Thyroid gland (tissue), 4 donors: Measurements from ENCODE around the gene CROCC2. TPM values are rescaled to one million over a fixed set of nuclear protein-coding genes. Genes with fewer than 3 reads are reported as not detected.

Experiments
- DNase-seq, 2 donors: peaks; one replicate each; pipeline ENCODE4 v3.0.0-alpha.2; 2019
- H3K27ac ChIP-seq, 3 donors: fragments of 200-600 bp; sonication (generic); 1 replicate in 2 of 3; 2 replicates in 1 of 3; pipeline ENCODE4 v1.5.1; 2016 to 2019; ENCODE audit warnings: mild to moderate bottlenecking in 1 of 3, moderate library complexity in 1 of 3
- H3K27me3 ChIP-seq: fragments of 200-600 bp; sonication (generic); one replicate; pipeline ENCODE4 v1.5.1; 2019
- H3K36me3 ChIP-seq, 2 donors: fragments of 200-600 bp; sonication (generic); one replicate each; pipeline ENCODE4 v1.5.1; 2016 to 2019
- H3K4me1 ChIP-seq, 2 donors: fragments of 200-600 bp; sonication (generic); one replicate each; pipeline ENCODE4 v1.5.1; 2017 to 2019
- H3K4me3 ChIP-seq, 3 donors: fragments of 200-600 bp; sonication (generic); replicated peaks in 1 of 3; 1 replicate in 2 of 3; 2 replicates in 1 of 3; pipeline ENCODE4 v1.5.1; 2016; ENCODE audit warnings: mild to moderate bottlenecking in 1 of 3
- H3K9me3 ChIP-seq: fragments of 200-600 bp; sonication (generic); one replicate; pipeline ENCODE4 v1.5.1; 2017
- POLR2A ChIP-seq, 2 donors: fragments of 450-650 bp; IDR thresholded peaks; one replicate each; pipeline ENCODE4 v1.6.1; 2017; ENCODE audit warnings: antibody characterized with exemption in 2 of 2, mild to moderate bottlenecking in 2 of 2, moderate library complexity in 1 of 2
- WGBS, 2 donors: methylation state at CpG; one replicate each; pipeline ENCODE4 v1.1.5; 2017; 5-methylcytosine and 5-hydroxymethylcytosine counted together
- intact Hi-C: fragments of 100-400 bp; cut with DNase I; formaldehyde crosslinking; loops from one replicate; pipeline ENCODE4 v1.15.1; 2023
- total RNA-seq, 4 donors: library from RNA; depleted of rRNA; stranded (reverse); fragments of >200 nt; gene quantifications; one replicate each; pipeline ENCODE4 v1.2.3, GENCODE V29; 2016
- TF ChIP-seq, protein P1 (sequence below), 6 experiments: fragments of 200-600 bp in 3 of 6; fragments of 450-650 bp in 3 of 6; sonication (generic) in 3 of 6; IDR thresholded peaks; one replicate each; pipeline ENCODE4 v1.5.1; 2016 to 2019; ENCODE audit warnings: antibody characterized with exemption in 6 of 6, mild to moderate bottlenecking in 2 of 6, inconsistent platforms in 1 of 6, moderate library complexity in 1 of 6

CROCC2 gene
- total RNA-seq, 4 donors from 2014 or later: not detected

DNA sequence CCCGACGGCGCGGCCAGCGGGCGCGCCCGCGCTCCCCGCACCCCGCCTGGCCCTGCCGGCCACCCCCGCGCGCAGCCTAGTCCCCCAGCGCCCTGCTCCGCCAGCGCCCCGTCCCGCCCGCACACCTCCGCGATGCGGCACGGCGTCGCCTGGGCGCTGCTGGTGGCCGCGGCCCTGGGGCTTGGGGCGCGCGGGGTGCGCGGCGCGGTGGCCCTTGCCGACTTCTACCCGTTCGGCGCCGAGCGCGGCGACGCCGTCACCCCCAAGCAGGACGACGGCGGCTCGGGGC is 92.5 kb downstream of the CROCC2 start:
- Histone ChIP-seq H3K4me1 (peaks cover 77 to 87% of the 10 kb centered on the region in 2 donors), H3K27ac (peak overlapping the region; percentile 91 to 94 (median 94)), H3K9me3 (no peaks in the 10 kb centered on the region), H3K27me3 (no peaks in the 10 kb centered on the region), H3K4me3 (peak overlapping the region in 2 of 3 donors; percentile 75 to 83), H3K36me3 (peaks cover 3 to 27% of the 10 kb centered on the region in 2 donors)
- intact Hi-C loops: loop anchor here (10.0 kb wide), 2 partner anchors 84 to 156 kb away; partner anchors contain the start of gene PPP1R7
- WGBS, 2 donors: 0% methylated on average over 12 of the region's 51 CpGs; no CpG with 5 or more reads in 1 of the 2 donors
- DNase-seq: no peak
- no peak for TF ChIP-seq POLR2A (IDR thresholded peaks at IDR 0.05)
- TF ChIP-seq, protein P1, sequence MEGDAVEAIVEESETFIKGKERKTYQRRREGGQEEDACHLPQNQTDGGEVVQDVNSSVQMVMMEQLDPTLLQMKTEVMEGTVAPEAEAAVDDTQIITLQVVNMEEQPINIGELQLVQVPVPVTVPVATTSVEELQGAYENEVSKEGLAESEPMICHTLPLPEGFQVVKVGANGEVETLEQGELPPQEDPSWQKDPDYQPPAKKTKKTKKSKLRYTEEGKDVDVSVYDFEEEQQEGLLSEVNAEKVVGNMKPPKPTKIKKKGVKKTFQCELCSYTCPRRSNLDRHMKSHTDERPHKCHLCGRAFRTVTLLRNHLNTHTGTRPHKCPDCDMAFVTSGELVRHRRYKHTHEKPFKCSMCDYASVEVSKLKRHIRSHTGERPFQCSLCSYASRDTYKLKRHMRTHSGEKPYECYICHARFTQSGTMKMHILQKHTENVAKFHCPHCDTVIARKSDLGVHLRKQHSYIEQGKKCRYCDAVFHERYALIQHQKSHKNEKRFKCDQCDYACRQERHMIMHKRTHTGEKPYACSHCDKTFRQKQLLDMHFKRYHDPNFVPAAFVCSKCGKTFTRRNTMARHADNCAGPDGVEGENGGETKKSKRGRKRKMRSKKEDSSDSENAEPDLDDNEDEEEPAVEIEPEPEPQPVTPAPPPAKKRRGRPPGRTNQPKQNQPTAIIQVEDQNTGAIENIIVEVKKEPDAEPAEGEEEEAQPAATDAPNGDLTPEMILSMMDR (IDR thresholded peaks at IDR 0.05): peak in 1 of 6 experiments; percentile 1

DNA sequence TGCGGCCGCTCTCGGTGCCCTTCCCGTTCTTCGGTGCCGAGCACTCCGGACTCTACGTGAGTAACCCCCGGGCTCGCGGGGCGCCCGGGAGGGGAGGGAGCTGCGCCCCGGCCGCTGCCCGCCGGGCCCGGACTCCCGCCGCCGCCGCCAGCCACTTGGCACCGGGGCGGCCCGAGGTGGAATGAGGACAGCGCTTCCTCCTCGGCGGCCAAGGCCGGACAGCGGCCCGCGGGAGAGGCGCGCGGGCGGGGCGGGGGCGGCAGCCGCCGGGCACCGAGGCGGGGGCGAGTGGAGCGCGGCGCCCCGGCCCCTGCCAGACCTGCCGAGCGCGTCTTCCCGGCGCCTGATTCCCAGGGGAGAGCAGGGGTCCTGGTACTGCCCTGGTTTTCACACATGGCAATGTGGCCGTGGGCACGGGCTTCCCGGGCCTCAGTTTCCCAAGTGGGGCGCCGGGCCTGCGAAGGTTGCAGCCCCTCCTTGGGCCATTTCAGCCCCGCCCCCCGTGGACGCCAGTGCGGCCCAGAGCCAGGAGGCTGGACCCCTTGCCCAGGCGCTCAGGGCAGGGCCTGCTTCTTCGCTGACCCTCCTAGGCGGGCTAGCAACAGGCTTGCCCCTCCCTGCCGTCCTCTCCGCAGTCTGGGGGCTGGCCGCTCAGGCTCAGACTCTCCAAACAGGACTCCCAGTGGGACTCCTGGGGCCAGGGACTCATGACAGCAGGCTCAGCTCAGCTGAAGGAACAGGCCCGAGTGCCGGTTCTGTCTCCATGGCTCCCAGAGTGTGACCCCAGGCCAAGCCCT is 93.1 kb downstream of the CROCC2 start:
- intact Hi-C loops: loop anchor here (10.0 kb wide), 2 partner anchors 84 to 156 kb away; partner anchors contain the start of gene PPP1R7
- DNase-seq: peak; percentile 56 to 62
- H3K4me1 ChIP-seq: peaks cover 73 to 82% of the 10 kb centered on the region in 2 donors
- TF ChIP-seq, protein P1 (IDR thresholded peaks at IDR 0.05): no peak
- TF ChIP-seq POLR2A (IDR thresholded peaks at IDR 0.05): no peak
- no peaks in the 10 kb centered on the region for H3K9me3 ChIP-seq
- 2 to 8% methylated on average over 2 to 10 of the region's 71 CpGs for WGBS, 2 donors
- peaks cover 3 to 27% of the 10 kb centered on the region in 2 donors for H3K36me3 ChIP-seq
- H3K27me3 ChIP-seq: no peaks in the 10 kb centered on the region
- H3K4me3 ChIP-seq: peak overlapping the region; percentile 34 to 83 (median 75)
- H3K27ac ChIP-seq: peak overlapping the region; percentile 91 to 94 (median 94)

DNA sequence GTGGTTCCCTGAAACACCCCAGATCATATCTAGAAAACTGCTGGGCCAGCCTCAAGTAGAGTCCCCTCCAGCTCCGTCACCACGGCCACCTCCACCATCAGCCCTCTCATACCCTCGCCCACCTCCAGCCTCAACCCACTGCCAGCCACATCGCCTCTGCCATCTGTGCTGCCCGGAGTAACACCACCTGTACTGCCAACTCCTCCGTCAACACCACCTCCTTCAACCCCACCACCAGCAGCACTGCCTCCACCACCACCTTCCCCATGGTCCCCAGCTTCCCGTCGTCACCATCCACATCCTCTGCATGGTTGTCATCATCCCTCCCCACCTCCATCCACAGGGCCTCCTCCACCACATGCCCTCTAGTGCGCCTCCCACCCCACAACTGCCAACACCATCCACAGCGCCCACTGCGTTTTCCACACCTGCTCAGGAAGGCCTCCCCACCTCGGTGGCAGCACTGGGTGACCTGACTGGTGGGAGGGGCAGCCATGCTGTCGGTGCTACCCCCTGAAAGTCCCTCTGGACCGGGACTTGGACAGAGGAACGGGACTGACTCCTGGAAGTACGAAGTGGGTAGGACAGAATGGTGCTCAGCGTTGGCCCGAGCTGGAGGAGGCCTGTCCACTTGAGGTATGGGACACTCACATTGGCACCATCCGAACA is 93.9 kb downstream of the CROCC2 start:
- Histone ChIP-seq H3K36me3 (peaks cover 3 to 27% of the 10 kb centered on the region in 2 donors), H3K27ac (peak overlapping the region; percentile 91 to 94 (median 94)), H3K4me1 (peaks cover 64 to 74% of the 10 kb centered on the region in 2 donors), H3K9me3 (no peaks in the 10 kb centered on the region), H3K4me3 (peak overlapping the region in 1 of 3 donors; percentile 75), H3K27me3 (no peaks in the 10 kb centered on the region)
- intact Hi-C loops: loop anchor here (10.0 kb wide), 2 partner anchors 85 to 155 kb away; partner anchors contain the start of gene PPP1R7
- TF ChIP-seq, protein P1 (IDR thresholded peaks at IDR 0.05): no peak
- TF ChIP-seq POLR2A (IDR thresholded peaks at IDR 0.05): peak in 1 of 2 donors; percentile 38
- WGBS, 2 donors: 64 to 67% methylated on average over 17 to 18 of the region's 19 CpGs
- peak; percentile 61 to 72 for DNase-seq

DNA sequence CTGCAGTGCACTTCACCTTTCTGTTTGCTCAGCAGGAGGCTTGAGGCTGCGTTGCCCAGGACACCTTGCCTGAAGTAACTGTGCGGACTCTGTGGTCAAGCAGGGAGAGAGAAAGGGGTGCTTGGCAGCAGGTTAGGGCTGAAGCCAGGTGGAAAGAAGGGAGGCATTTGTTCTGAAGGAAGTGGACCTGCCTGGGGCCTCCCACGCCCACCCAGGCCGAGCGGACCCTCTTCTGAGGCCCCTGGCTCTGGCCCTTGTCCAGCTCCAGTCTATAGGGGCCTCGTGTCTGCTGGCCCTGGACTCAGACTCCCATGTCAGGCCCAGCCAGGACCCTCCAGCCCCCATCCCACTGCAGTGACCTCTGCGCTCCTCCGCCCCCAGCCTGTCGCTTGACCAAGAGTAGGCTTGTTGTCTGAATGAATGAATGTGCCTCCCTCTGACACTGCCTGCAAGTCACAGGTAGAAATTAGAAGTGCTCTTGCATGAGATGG is 94.7 kb downstream of the CROCC2 start:
- WGBS, 2 donors: 54 to 57% methylated on average over 9 of the region's 9 CpGs
- peaks cover 57 to 65% of the 10 kb centered on the region in 2 donors for H3K4me1 ChIP-seq
- H3K36me3 ChIP-seq: peaks cover 3 to 27% of the 10 kb centered on the region in 2 donors
- H3K27ac ChIP-seq: peak overlapping the region; percentile 28 to 94 (median 91)
- peak in 1 of 2 donors; percentile 9 for TF ChIP-seq POLR2A (IDR thresholded peaks at IDR 0.05)
- TF ChIP-seq, protein P1 (IDR thresholded peaks at IDR 0.05): no peak
- intact Hi-C loops: no loop called here
- no peaks in the 10 kb centered on the region for H3K9me3 ChIP-seq
- peak; percentile 86 for DNase-seq
- H3K4me3 ChIP-seq: peak overlapping the region in 1 of 3 donors; percentile 75
- no peaks in the 10 kb centered on the region for H3K27me3 ChIP-seq
